Common myeloid progenitor, CD34-positive (primary cell): ENCODE measurements around the gene HLA-B.

ENCODE experiments used
- CTCF ChIA-PET: fragments of 350-600 bp; sonication (Branson Sonifier 250); formaldehyde crosslinking; loops from one replicate; lab custom pipeline; 2021; ENCODE audit warnings: antibody characterized with exemption; lab: Charles Lee
- POLR2A ChIA-PET: fragments of 350-600 bp; sonication (Branson Sonifier 250); formaldehyde crosslinking; loops from one replicate; lab custom pipeline; 2021; ENCODE audit warnings: antibody characterized with exemption; lab: Charles Lee
- DNase-seq, 3 donors: peaks; one replicate each; pipeline versions ENCODE4 v3.0.0 to v3.0.0-alpha.2; 2013
- H3K27ac ChIP-seq, 2 experiments: 1 replicate in 1 of 2; 2 replicates in 1 of 2; pipeline ENCODE4 v1.7.0; 2013; ENCODE audit warnings: inconsistent platforms in 2 of 2, low read length in 2 of 2, mild to moderate bottlenecking in 2 of 2, low read depth in 1 of 2, moderate library complexity in 1 of 2; ENCODE audit not compliant: severe bottlenecking in 2 of 2, insufficient read depth in 1 of 2, poor library complexity in 1 of 2
- H3K27me3 ChIP-seq, 5 experiments: replicated peaks in 2 of 5; 1 replicate in 3 of 5; 2 replicates in 2 of 5; pipeline versions ENCODE4 v1.6.1 to v1.7.0; 2013; ENCODE audit warnings: low read length in 4 of 5, mild to moderate bottlenecking in 2 of 5, moderate library complexity in 2 of 5, inconsistent platforms in 1 of 5; ENCODE audit not compliant: insufficient read depth in 5 of 5, control insufficient read depth in 4 of 5
- H3K36me3 ChIP-seq, 4 experiments: 1 replicate in 2 of 4; 2 replicates in 2 of 4; pipeline versions ENCODE4 v1.6.1 to v1.7.0; 2013; ENCODE audit warnings: low read length in 3 of 4, control low read depth in 1 of 4, mild to moderate bottlenecking in 1 of 4; ENCODE audit not compliant: control insufficient read depth in 4 of 4, insufficient read depth in 4 of 4
- H3K4me1 ChIP-seq, 4 experiments: 1 replicate in 3 of 4; 2 replicates in 1 of 4; pipeline versions ENCODE4 v1.6.1 to v1.7.1; 2013; ENCODE audit warnings: low read length in 3 of 4, mild to moderate bottlenecking in 3 of 4, control low read depth in 1 of 4, inconsistent platforms in 1 of 4, moderate library complexity in 1 of 4; ENCODE audit not compliant: control insufficient read depth in 4 of 4, insufficient read depth in 4 of 4; ENCODE audit errors: control extremely low read depth in 1 of 4
- H3K4me3 ChIP-seq, 7 experiments: 1 replicate in 4 of 7; 2 replicates in 3 of 7; pipeline versions ENCODE4 v1.5.1 to v1.7.0; 2013; ENCODE audit warnings: mild to moderate bottlenecking in 7 of 7, low read length in 6 of 7, moderate library complexity in 6 of 7, inconsistent platforms in 2 of 7, low read depth in 2 of 7, control low read depth in 1 of 7; ENCODE audit not compliant: insufficient read depth in 4 of 7, control insufficient read depth in 1 of 7; ENCODE audit errors: extremely low read depth in 1 of 7
- H3K9me3 ChIP-seq, 5 experiments: 1 replicate in 4 of 5; 2 replicates in 1 of 5; pipeline versions ENCODE4 v1.6.1 to v1.7.1; 2013; ENCODE audit warnings: low read length in 4 of 5, mild to moderate bottlenecking in 2 of 5, inconsistent platforms in 1 of 5, low read depth in 1 of 5, moderate library complexity in 1 of 5; ENCODE audit not compliant: control insufficient read depth in 4 of 5, insufficient read depth in 2 of 5; ENCODE audit errors: control extremely low read depth in 1 of 5
- WGBS: methylation state at CpG from one replicate; pipeline ENCODE4 v1.1.5; 2013; ENCODE audit not compliant: insufficient coverage; 5-methylcytosine and 5-hydroxymethylcytosine counted together

HLA-B gene

GRCh38 chr6:31359581-31359980, 2.6 kb upstream of the HLA-B start:
- Histone ChIP-seq H3K27ac (no peak overlapping the region), H3K9me3 (no peaks in the 10 kb centered on the region), H3K4me3 (no peak overlapping the region), H3K36me3 (peaks cover 4 to 14% (median 10%) of the 10 kb centered on the region in 4 experiments), H3K27me3 (no peaks in the 10 kb centered on the region), H3K4me1 (peaks cover 4 to 31% (median 16%) of the 10 kb centered on the region in 4 experiments)
- ChIA-PET CTCF (no interaction called here), POLR2A (no interaction called here)
- no peak for DNase-seq
- WGBS, result 100% methylated on average over 1 of the region's 1 CpG

- CTCF ChIA-PET, result no interaction called here
- peak overlapping the region in 1 of 2 experiments; percentile 92 for H3K27ac ChIP-seq
- DNase-seq, result no peak
Measured at GRCh38 chr6:31358302-31358701, 1.3 kb upstream of the HLA-B start.

GRCh38 chr6:31357886-31358285, 907 bp upstream of the HLA-B start:
- Histone ChIP-seq H3K4me1 (peaks cover 4 to 37% (median 19%) of the 10 kb centered on the region in 4 experiments), H3K27me3 (no peaks in the 10 kb centered on the region), H3K9me3 (no peaks in the 10 kb centered on the region), H3K27ac (peak overlapping the region in 1 of 2 experiments; percentile 92), H3K36me3 (peaks cover 4 to 27% (median 21%) of the 10 kb centered on the region in 4 experiments), H3K4me3 (peak overlapping the region in 5 of 7 experiments; percentile 31 to 87 (median 78))
- WGBS, result 30% methylated on average over 1 of the region's 6 CpGs
- ChIA-PET CTCF (interaction anchor here (0.7 kb wide), 1 partner anchor 18 kb away, joined by 3 read pairs; no protein-coding TSS in a partner anchor), POLR2A (interaction anchor here (1.1 kb wide), 1 partner anchor 86 kb away, joined by 4 read pairs; the partner anchor contains the start of gene HLA-C)
- DNase-seq, result no peak

More at GRCh38 chr6:31358302-31358701, 1.3 kb upstream of the HLA-B start:
- WGBS, result 25% methylated on average over 2 of the region's 4 CpGs
- H3K36me3 ChIP-seq, result peaks cover 4 to 25% (median 20%) of the 10 kb centered on the region in 4 experiments
- peak overlapping the region in 3 of 7 experiments; percentile 78 to 87 (median 80) for H3K4me3 ChIP-seq
- POLR2A ChIA-PET, result no interaction called here
- peaks cover 4 to 37% (median 19%) of the 10 kb centered on the region in 4 experiments for H3K4me1 ChIP-seq
- H3K27me3 ChIP-seq, result no peaks in the 10 kb centered on the region
- no peaks in the 10 kb centered on the region for H3K9me3 ChIP-seq

GRCh38 chr6:31356216-31356945, 598 bp downstream of the HLA-B start:
- Histone ChIP-seq H3K27ac (peak overlapping the region; percentile 61 to 92), H3K9me3 (no peaks in the 10 kb centered on the region), H3K4me1 (peaks cover 4 to 37% (median 19%) of the 10 kb centered on the region in 4 experiments), H3K27me3 (no peaks in the 10 kb centered on the region), H3K4me3 (peak overlapping the region; percentile 61 to 87 (median 75)), H3K36me3 (peaks cover 6 to 27% (median 22%) of the 10 kb centered on the region in 4 experiments)
- DNase-seq, result peak in 2 of 3 donors; percentile 35 to 58
- ChIA-PET POLR2A (no interaction called here), CTCF (no interaction called here)
- under 1% methylated on average over 30 of the region's 83 CpGs for WGBS

- CTCF ChIA-PET, result interaction anchor here (1.0 to 2.7 kb wide), 2 partner anchors 11 to 158 kb away, joined by 3 to 7 read pairs; no protein-coding TSS in a partner anchor
- WGBS, result 81% methylated on average over 4 of the region's 5 CpGs
- no peaks in the 10 kb centered on the region for H3K27me3 ChIP-seq
Measured at GRCh38 chr6:31355583-31355948, 1.4 kb downstream of the HLA-B start.

GRCh38 chr6:31354864-31355582, 2.0 kb downstream of the HLA-B start:
- 71% methylated on average over 3 of the region's 11 CpGs for WGBS
- peak in 1 of 3 donors; percentile 8 for DNase-seq
- no peaks in the 10 kb centered on the region for H3K27me3 ChIP-seq
- peaks cover 4 to 37% (median 19%) of the 10 kb centered on the region in 4 experiments for H3K4me1 ChIP-seq
- peak overlapping the region in 6 of 7 experiments; percentile 39 to 87 (median 70) for H3K4me3 ChIP-seq
- CTCF ChIA-PET, result interaction anchor here (1.0 to 2.7 kb wide), 2 partner anchors 12 to 158 kb away, joined by 3 to 7 read pairs; no protein-coding TSS in a partner anchor
- H3K9me3 ChIP-seq, result no peaks in the 10 kb centered on the region
- H3K36me3 ChIP-seq, result peaks cover 6 to 27% (median 22%) of the 10 kb centered on the region in 4 experiments
- POLR2A ChIA-PET, result no interaction called here
- peak overlapping the region in 1 of 2 experiments; percentile 49 for H3K27ac ChIP-seq

More at GRCh38 chr6:31355583-31355948, 1.4 kb downstream of the HLA-B start:
- H3K36me3 ChIP-seq, result peaks cover 6 to 27% (median 22%) of the 10 kb centered on the region in 4 experiments
- H3K4me1 ChIP-seq, result peaks cover 4 to 37% (median 19%) of the 10 kb centered on the region in 4 experiments
- POLR2A ChIA-PET, result no interaction called here
- peak overlapping the region in 1 of 2 experiments; percentile 49 for H3K27ac ChIP-seq
- DNase-seq, result peak in 1 of 3 donors; percentile 7
- no peaks in the 10 kb centered on the region for H3K9me3 ChIP-seq
- peak overlapping the region; percentile 39 to 87 (median 73) for H3K4me3 ChIP-seq
